Ishikawa (cell line): Measurements from ENCODE around the gene ERGIC2.

ENCODE experiments used
- EP300 ChIP-seq: IDR thresholded peaks from 2 replicates; pipeline ENCODE4 v1.6.1; 2012; ENCODE audit warnings: borderline replicate concordance
- RAD21 ChIP-seq: IDR thresholded peaks from 2 replicates; pipeline ENCODE4 v1.6.1; 2012; ENCODE audit warnings: low read depth
- TEAD4 ChIP-seq: IDR thresholded peaks from 2 replicates; pipeline ENCODE4 v1.6.1; 2012
- YY1 ChIP-seq: IDR thresholded peaks from 2 replicates; pipeline ENCODE4 v1.6.1; 2012; ENCODE audit warnings: low read depth
- TF ChIP-seq, protein P1 (sequence below): IDR thresholded peaks from 2 replicates; pipeline ENCODE4 v1.6.1; 2012

DNA sequence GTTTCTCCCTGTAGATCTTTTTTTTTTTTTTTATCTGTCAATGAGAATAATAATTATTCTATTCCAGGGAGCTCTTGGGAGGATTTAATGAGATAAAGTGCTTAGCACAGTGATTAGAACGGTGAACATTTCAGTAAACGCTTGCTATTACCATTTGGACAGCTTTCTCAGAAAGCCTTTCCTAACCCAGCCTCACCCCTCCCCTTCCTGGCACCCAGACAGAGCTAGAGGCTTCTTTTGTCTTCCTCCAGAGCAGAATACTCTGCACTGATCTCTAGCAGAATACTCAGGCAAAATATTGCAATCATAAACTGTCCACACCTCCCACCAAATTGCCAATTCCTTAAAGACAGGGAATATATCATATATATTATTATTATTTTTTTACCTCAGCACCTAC lies 66.6 kb downstream of the ERGIC2 start:
- no peak for TF ChIP-seq YY1
- TF ChIP-seq, protein P1, sequence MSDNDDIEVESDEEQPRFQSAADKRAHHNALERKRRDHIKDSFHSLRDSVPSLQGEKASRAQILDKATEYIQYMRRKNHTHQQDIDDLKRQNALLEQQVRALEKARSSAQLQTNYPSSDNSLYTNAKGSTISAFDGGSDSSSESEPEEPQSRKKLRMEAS: no peak
- no peak for TF ChIP-seq TEAD4
- no peak for TF ChIP-seq RAD21
- TF ChIP-seq EP300: no peak
